ENCODE measurements around the gene ENPP5.

ENPP5 gene

GRCh38 chr6:46208303-46208702 is 37.5 kb upstream of the ENPP5 start:
- no peak for TF ChIP-seq EZH2 (IDR thresholded peaks at IDR 0.05; ENCODE audit: borderline replicate concordance, low read length)
- TF ChIP-seq, protein P1, sequence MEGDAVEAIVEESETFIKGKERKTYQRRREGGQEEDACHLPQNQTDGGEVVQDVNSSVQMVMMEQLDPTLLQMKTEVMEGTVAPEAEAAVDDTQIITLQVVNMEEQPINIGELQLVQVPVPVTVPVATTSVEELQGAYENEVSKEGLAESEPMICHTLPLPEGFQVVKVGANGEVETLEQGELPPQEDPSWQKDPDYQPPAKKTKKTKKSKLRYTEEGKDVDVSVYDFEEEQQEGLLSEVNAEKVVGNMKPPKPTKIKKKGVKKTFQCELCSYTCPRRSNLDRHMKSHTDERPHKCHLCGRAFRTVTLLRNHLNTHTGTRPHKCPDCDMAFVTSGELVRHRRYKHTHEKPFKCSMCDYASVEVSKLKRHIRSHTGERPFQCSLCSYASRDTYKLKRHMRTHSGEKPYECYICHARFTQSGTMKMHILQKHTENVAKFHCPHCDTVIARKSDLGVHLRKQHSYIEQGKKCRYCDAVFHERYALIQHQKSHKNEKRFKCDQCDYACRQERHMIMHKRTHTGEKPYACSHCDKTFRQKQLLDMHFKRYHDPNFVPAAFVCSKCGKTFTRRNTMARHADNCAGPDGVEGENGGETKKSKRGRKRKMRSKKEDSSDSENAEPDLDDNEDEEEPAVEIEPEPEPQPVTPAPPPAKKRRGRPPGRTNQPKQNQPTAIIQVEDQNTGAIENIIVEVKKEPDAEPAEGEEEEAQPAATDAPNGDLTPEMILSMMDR (IDR thresholded peaks at IDR 0.05; ENCODE audit: low read length) = no peak
- no peak overlapping the region for H3K4me2 ChIP-seq (ENCODE audit: low read length)
- H4K20me1 ChIP-seq (ENCODE audit: insufficient read depth, low read length) = no peaks in the 10 kb centered on the region
- no peaks in the 10 kb centered on the region for H3K9me3 ChIP-seq (ENCODE audit: low read length)
- H2AFZ ChIP-seq (ENCODE audit: low read length) = no peak overlapping the region
- H3K27me3 ChIP-seq (ENCODE audit: insufficient read depth, low read length) = no peaks in the 10 kb centered on the region
- H3K79me2 ChIP-seq (ENCODE audit: insufficient read depth, low read length) = no peaks in the 10 kb centered on the region
- H3F3A ChIP-seq (ENCODE audit: insufficient read depth, low read length) = no peaks in the 10 kb centered on the region
- no peaks in the 10 kb centered on the region for H3K9me2 ChIP-seq (ENCODE audit: low read depth, low read length)
- H3K4me3 ChIP-seq (ENCODE audit: low read depth, low read length, poor library complexity, severe bottlenecking) = no peak overlapping the region
- H3K9ac ChIP-seq (ENCODE audit: low read length) = no peak overlapping the region
- no peak overlapping the region for H3K27ac ChIP-seq (ENCODE audit: low read depth, low read length, poor library complexity, severe bottlenecking)
- no peaks in the 10 kb centered on the region for H3K36me3 ChIP-seq (ENCODE audit: insufficient read depth, low read length)
- H3K4me1 ChIP-seq (ENCODE audit: insufficient read depth, low read length, severe bottlenecking) = no peaks in the 10 kb centered on the region

DNA sequence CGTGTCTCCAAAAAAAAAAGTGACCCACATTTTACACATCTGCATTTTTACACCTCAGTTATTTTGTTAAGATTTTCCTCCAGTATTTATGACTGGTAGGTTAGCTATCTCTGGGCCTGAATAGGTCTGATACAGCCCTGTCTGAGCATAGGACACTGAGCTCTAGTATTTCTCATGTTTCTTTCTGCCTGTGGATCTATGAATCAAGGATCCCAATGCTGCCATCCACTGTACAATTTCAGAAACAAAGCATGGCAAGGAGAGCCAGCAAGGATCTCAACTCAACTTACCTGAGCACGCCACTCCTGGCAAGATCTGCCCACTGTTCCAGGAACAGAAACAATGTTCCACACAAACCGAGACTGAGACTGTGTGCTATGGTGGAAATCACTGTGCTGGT is 36.4 kb upstream of the ENPP5 start:
- H3K4me2 ChIP-seq (ENCODE audit: low read length) = no peak overlapping the region

DNA sequence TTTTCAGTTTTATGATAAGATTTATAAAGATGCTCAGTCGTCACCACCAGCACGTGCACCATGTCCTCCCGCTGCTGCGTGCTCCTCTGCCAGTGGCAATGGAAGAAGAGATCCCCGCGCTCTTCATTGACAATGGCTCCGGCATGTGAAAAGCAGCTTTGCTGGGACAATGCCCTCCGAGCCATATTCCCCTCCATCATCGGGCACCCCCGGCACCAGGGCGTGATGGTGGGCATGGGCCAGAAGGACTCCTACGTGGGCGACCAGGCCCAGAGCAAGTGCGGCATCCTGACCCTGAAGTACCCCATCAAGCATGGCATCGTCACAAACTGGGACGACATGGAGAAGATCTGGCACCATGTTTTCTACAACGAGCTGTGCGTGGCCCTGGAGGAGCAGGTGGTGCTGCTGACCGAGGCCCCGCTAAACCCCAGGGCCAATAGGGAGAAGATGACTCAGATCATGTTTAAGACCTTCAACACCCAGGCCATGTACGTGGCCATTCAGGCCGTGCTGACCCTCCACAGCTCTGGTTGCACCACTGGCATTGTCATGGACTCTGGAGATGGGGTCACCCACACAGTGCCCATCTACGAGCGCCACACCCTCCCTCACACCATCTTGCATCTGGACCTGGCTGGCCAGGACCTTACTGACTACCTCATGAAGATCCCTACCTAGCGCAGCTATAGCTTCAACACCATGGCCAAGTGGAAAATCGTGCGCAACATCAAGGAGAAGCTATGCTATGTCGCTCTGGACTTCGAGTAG is 34.3 kb upstream of the ENPP5 start:
- Histone ChIP-seq H3K4me3 (ENCODE audit: low read depth, low read length, poor library complexity, severe bottlenecking) (no peak overlapping the region), H3K79me2 (ENCODE audit: insufficient read depth, low read length) (no peaks in the 10 kb centered on the region), H3K4me1 (ENCODE audit: insufficient read depth, low read length, severe bottlenecking) (no peaks in the 10 kb centered on the region), H3K27me3 (ENCODE audit: insufficient read depth, low read length) (no peaks in the 10 kb centered on the region; the same call in 1 of the 2 replicates), H3K9me3 (ENCODE audit: low read length) (no peaks in the 10 kb centered on the region), H3K9me2 (ENCODE audit: low read depth, low read length) (no peaks in the 10 kb centered on the region), H3K36me3 (ENCODE audit: insufficient read depth, low read length) (no peaks in the 10 kb centered on the region), H3K27ac (ENCODE audit: low read depth, low read length, poor library complexity, severe bottlenecking) (no peak overlapping the region), H3K9ac (ENCODE audit: low read length) (no peak overlapping the region), H4K20me1 (ENCODE audit: insufficient read depth, low read length) (no peaks in the 10 kb centered on the region), H3K4me2 (ENCODE audit: low read length) (no peak overlapping the region), H3F3A (ENCODE audit: insufficient read depth, low read length) (no peaks in the 10 kb centered on the region), H2AFZ (ENCODE audit: low read length) (no peak overlapping the region)
- TF ChIP-seq EZH2 (IDR thresholded peaks at IDR 0.05; ENCODE audit: borderline replicate concordance, low read length) = no peak

More for the DNA sequence above, 36.4 kb upstream of the ENPP5 start:
- Histone ChIP-seq H3K79me2 (ENCODE audit: insufficient read depth, low read length) (no peaks in the 10 kb centered on the region), H3K9me2 (ENCODE audit: low read depth, low read length) (no peaks in the 10 kb centered on the region), H4K20me1 (ENCODE audit: insufficient read depth, low read length) (no peaks in the 10 kb centered on the region), H3K27ac (ENCODE audit: low read depth, low read length, poor library complexity, severe bottlenecking) (no peak overlapping the region), H3K9ac (ENCODE audit: low read length) (no peak overlapping the region), H3K4me3 (ENCODE audit: low read depth, low read length, poor library complexity, severe bottlenecking) (no peak overlapping the region), H2AFZ (ENCODE audit: low read length) (no peak overlapping the region), H3K36me3 (ENCODE audit: insufficient read depth, low read length) (no peaks in the 10 kb centered on the region), H3K27me3 (ENCODE audit: insufficient read depth, low read length) (no peaks in the 10 kb centered on the region; the same call in 1 of the 2 replicates), H3K4me1 (ENCODE audit: insufficient read depth, low read length, severe bottlenecking) (no peaks in the 10 kb centered on the region), H3K9me3 (ENCODE audit: low read length) (no peaks in the 10 kb centered on the region), H3F3A (ENCODE audit: insufficient read depth, low read length) (no peaks in the 10 kb centered on the region)
- no peak for TF ChIP-seq EZH2 (IDR thresholded peaks at IDR 0.05; ENCODE audit: borderline replicate concordance, low read length)
- TF ChIP-seq, protein P1 (IDR thresholded peaks at IDR 0.05; ENCODE audit: low read length) = no peak

All from OCI-LY1 (cell line).